Activated effector memory CD4-positive, alpha-beta T cell treated with Interleukin-2 at 50 U/mL for 16 hours (primary cell): Measurements from ENCODE around the gene SCMH1.
"Not testable (repeated sequence)": the region's sequence is repeated elsewhere in the genome, so short reads cannot be mapped to it uniquely, and the experiment has no call there.

Experiments used
- DNase-seq: peaks from one replicate; pipeline ENCODE4 v3.0.0-alpha.2; 2020

SCMH1 gene

DNA sequence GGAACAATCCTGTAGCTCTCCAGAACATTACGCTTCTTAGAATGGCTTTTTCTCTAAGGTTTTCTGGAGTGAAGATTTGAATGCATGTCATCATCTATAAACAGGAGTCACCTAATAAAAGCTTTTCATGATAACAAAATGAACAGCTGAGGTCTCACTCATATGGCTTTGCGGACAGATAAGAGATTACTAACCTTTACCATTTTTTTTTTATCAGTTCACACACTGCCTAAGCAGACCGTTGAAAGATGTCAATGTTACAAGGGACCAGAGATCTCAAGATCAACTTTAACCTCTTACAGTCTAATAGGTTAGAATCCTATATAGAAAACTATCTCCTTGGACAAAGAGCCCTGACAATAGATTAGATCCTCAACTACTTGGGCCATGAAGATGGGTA lies 41.4 kb downstream of the SCMH1 start:
- DNase-seq = no peak

GRCh38 chr1:41199375-41199774 lies 42.7 kb downstream of the SCMH1 start:
- DNase-seq = no peak

DNA sequence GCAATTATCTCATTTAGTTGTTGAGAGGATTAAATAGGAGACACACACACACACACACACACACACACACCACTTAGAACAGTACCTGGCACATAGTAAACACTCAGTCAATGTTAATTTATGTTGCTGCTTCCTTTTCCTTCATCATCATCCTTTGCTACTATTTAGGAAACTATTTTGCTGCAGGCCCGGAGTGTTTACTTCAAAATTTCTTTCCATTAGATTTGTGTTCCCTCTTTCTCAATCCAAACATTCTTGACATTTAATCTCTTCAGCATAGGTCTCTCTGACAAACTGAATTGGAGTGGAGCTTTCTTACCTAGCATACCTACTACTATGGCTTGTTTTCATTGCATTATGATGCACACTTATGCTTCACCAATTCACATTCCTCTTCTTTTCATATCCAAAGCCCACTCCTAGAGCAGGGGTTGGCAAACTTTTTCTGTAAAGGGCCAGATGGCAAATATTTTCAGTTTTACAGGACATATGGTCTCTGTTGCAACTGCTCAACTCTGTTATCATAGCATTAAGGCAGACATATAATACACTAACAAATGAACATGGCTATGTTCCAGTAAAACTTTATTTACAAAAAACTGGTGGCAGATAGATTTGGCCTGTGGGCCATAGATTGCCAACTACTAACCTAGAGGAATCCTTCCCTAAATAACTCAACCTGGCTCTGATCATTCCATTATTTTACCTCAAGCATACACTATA lies 49.5 kb downstream of the SCMH1 start:
- no peak for DNase-seq

DNA sequence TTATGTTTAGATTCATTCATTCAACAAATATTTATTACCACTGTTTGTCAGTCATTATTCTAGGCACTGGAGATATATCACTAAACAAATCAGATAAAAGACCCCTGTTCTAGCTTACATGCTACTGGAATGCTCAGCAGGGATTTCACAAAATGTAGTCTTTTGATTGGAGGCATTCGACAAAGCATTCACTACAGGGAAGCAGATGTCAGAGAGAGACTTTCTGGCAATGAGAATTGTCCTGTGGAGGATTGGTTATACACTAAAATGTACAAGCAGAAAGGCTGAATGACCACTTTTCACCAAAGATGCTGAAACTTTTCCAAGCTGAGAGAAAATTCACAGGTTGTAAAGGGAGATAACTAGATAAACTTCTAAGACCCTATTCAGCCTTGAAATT lies 57.7 kb downstream of the SCMH1 start:
- no peak for DNase-seq

DNA sequence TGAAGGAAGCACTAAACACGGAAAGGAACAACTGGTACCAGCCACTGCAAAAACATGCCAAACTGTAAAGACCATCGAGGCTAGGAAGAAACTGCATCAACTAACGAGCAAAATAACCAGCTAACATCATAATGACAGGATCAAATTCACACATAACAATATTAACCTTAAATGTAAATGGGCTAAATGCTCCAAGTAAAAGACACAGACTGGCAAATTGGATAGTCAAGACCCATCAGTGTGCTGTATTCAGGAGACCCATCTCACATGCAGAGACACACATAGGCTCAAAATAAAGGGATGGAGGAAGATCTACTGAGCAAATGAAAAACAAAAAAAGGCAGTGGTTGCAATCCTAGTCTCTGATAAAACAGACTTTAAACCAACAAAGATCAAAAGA lies 63.9 kb downstream of the SCMH1 start:
- not testable (repeated sequence) for DNase-seq

DNA sequence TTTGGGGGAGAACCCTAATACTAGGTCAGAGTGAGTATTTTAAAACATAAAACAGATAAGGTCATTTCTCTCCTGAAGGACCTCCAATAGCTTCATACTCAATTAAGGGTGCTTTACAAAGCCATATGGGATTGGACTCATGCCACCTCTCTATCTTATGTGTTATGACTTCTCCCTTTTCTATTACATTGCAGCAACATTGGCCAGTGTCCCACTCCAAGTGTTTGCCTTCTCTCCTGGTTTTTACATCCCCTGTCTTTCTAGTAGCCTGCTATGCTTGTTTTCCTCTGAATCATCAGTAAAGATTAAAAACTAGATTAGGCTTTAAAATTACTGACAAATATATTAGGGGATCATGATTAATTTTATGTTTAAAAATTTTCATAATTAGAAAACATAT lies 66.6 kb downstream of the SCMH1 start:
- no peak for DNase-seq

GRCh38 chr1:41174170-41174569 lies 67.9 kb downstream of the SCMH1 start:
- DNase-seq = no peak

DNA sequence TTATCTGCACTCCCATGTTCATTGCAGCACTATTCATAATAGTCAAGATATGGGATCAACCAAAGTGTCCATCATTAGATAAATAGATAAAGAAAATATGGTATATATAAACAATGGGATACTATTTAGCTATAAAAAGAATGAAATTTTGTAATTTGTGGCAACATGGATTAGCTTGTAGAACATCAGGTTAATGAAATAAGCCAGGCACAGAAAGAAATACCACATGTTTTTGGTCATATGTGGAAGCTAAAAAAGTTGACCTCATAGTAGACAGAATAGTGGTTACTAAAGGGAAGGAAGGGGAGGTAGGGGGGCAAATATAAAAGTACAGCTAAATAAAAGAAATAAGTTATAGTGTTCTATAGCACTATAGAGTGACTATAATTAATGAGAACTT lies 68.5 kb downstream of the SCMH1 start:
- DNase-seq = no peak

- no peak for DNase-seq
Observed at GRCh38 chr1:41171266-41171874, 70.7 kb downstream of the SCMH1 start.

GRCh38 chr1:41169799-41170180 lies 72.3 kb downstream of the SCMH1 start:
- DNase-seq = no peak

- no peak for DNase-seq
Observed at GRCh38 chr1:41169066-41169798, 72.9 kb downstream of the SCMH1 start.

DNA sequence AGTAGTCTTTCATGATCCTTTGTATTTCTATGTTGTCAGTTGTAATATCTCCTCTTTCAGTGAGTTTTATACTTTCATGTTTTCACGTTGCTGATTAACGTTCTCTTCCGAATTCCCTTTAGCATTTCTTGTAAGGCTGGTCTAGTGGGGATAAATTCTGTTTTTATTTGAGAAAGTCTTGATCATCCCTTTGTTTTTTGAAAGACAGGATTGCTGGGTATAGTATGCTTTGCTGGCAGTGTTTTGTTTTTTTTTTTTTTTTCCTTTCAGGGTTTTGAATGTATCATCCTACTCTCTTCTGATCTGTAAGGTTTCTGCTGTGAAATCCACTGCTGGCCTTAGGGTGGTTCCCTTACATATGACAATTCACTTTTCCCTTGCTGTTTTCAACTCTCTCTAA lies 74.4 kb downstream of the SCMH1 start:
- DNase-seq = no peak

GRCh38 chr1:41164727-41165126 lies 77.4 kb downstream of the SCMH1 start:
- DNase-seq = no peak

- DNase-seq = no peak
Observed at GRCh38 chr1:41162441-41162840, 79.7 kb downstream of the SCMH1 start.

DNA sequence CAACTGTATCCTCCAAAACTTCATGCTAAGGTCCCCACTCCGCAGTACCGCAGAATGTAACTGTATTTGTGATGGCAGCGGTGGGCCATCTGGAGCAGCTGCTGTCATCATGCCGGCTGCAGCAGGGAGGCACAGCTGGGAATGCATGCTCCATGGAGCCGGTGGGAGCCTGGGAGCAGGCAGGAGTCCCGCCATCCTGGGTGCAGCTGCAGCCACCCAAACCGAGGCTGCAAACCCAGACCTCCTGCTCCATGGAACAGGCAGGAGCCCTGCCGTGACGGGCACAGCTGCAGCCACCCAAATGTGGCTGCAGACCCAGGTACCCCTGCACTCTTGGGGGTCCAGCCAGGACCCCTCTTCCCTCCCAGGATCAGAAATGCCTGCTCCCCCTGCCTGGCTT lies 80.3 kb downstream of the SCMH1 start:
- no peak for DNase-seq

DNA sequence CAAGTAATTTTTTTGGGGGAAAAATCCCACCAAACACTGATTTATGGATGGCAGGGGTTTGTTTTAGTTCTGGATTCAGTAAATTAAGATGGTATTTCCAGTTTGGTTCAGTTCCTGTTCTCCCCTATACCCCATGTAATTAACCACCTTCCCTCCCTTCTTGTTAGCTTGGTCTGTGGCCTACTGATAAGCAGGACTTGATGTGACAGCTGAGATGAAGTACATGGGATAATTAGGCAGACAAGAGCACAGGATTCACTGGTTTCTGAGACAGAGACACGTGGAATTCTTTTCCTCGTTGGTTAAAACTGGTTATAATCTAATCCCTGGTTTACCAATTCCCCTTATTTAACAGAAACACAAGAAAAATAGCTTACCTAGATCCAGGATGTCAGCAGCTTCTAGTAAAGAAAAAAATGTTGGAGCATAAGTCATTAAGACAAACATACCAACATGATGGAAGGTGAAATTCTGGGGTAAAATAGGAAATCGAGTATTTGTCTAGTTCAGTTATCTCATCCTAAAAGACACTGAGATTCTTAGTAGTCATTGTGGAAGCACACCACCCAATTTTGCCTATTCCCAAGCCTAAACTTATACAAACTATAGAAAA lies 81.5 kb downstream of the SCMH1 start:
- no peak for DNase-seq

DNA sequence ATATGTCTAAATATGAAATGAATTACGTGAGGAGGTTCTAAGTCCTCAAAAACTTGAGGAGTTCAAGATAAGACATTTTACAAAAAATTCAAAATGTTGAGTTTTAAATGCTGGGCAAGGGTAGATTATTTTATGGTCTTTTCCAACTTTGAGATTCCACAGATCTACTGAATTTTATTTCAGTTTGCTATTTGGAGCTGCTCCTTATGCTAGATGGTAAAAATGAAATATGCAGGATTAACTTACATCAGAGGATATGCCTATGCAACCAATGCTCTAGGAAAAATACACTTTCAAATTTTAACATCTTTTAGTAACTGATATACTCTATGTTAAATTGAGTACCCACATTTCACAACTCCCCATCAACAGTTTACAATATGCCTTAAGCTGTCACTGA lies 83.1 kb downstream of the SCMH1 start:
- DNase-seq = no peak

GRCh38 chr1:41158147-41158875 lies 83.8 kb downstream of the SCMH1 start:
- no peak for DNase-seq

- no peak for DNase-seq
Observed at GRCh38 chr1:41155105-41155504, 87.0 kb downstream of the SCMH1 start.

GRCh38 chr1:41153750-41154274 lies 88.3 kb downstream of the SCMH1 start:
- DNase-seq = no peak

- DNase-seq = no peak
Observed at GRCh38 chr1:41152622-41153044, 89.5 kb downstream of the SCMH1 start.

- DNase-seq = no peak
Observed at GRCh38 chr1:41151846-41152245, 90.3 kb downstream of the SCMH1 start.

DNA sequence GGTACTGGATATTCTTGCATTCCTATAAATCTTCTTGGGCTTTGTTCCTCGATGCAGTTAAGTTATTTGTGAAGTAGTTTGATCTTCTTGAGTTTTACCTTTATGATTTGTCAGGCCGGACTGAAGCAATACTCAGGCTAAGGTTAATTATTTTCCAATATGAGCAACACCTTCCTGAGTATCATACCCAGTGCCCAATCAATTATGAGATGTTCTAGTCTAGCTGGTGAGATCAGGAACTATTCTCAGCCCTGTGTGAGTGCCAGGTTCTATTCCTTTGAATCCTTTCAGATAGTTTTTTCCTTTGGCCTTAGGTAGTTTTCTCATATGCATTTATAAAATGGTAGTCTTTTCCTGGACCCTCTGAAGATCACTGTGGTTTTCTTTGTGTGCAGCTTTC lies 92.5 kb downstream of the SCMH1 start:
- DNase-seq = no peak
